UCSD-AML1 (cell line): Measurements from ENCODE around the gene YIPF4.
"Not testable (repeated sequence)": the region's sequence is repeated elsewhere in the genome, so short reads cannot be mapped to it uniquely, and the experiment has no call there.

Source experiments
- DNase-seq: peaks from one replicate; lab custom pipeline; 2025; ENCODE audit not compliant: unreplicated experiment; lab: John Stamatoyannopoulos, UW

YIPF4 gene

DNA sequence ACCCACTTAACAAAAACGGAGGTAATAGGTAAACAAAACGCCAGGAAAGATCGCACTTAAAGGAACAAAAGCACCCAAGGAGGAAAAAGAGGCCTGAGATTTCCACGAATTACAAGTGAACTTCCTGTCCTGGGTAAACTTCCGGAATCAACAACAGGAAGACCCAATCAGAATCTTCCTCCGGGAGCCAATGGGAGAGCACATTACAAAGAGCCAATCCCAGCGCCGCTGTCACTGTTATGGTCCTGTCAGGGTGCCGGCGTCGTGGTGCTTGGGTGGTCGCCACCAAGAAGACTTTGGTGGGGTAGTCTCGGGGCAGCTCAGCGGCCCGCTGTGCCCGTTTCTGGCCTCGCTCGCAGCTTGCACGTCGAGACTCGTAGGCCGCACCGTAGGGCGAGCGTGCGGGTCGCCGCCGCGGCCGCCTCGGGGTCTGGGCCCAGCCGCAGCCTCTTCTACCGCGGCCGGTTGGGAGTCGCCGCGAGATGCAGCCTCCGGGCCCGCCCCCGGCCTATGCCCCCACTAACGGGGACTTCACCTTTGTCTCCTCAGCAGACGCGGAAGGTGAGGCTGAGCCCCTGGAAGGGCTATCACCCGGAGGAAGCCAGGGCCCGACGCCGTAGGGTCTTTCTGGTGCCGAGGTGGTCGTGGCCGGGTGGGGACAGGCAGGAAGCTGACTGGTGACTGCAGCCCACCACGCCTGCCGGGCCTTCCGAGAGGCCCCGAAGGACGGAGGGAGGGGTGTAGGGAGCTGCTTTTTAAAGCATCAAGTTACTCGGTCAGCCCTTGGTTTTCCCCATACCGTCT, at the start of gene YIPF4:
Gene YIPF4, plus strand, starts transcription at position 231 of the 804 bp plus-strand sequence. Its CDS starts 252 bp downstream, at position 483.
- DNase-seq, result peak; percentile 85

DNA sequence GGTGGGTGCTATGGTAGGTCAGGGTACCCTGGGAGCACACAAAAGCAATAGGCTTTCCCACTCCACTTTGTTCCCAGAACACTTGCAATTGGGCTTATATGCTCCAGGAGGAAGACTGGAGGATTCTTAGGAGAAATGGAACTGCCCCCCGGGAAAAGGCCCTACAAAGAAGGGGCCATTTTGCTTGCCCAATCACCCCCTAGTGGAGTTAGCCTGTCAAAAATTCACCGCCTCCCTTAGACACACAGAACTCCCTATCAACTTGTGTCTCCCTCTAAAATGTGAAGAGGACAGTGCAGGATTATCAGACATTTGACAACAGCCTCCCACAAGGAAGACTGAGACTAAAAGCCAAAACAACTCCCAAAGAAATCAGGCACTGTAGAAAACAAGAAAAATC, 49.5 kb upstream of the YIPF4 start:
- DNase-seq, result no peak

DNA sequence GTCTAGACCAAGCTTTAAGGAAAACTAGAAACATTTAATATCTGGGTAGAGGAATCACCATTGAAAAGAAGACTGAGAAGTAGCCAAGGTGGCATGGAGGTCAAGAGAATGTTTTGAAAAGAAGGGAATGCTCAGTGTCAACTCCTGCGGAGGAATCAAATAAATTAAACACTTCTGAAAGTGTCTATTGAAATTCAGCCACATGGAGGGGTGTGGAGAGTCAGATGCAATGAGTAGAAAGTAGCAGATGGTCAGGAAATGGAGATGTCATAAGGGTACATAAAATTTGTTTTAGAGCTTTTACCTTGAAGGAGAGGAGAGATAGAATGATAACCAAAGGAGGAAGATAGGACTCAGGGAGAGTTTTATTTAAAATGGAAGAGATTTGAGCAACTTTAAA, 48.1 kb upstream of the YIPF4 start:
- no peak for DNase-seq

DNA sequence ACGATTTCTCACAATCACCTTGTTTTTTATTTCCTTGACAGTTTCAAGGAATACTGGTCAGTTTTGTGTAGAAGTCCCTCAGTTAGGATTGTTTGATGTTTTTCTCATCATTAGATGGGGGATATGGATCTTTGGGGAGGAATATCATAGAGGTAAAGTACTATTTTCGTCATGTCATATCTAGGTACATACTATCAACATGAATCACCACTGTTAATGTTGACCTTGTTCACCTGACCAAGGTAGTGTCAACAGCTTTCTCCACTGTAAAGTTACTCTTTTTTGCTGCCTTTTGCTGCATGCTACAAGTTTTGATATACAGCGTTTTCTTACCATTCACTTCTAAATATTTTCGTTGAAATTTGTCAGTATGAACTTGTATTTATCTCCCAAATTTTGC, 45.7 kb upstream of the YIPF4 start:
- no peak for DNase-seq

DNA sequence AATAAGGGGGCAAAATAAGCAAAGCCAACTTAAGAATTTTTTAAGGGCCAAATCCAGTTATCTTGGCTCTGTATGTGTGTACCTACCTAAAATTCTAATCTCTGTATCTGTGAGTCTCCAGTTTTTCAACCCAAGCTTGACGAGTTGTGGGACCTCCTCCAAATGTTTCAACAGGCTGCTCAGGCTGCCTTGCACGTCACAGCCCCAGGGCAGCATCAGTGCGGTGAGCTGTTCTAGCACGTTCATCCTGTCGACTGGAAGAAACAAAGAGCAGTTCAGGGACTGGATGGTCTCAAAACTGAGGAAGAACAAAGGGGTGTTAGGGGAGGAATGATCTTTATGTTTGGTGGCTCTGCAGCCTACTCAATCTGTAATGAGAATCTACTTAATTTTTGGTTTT, 42.4 kb upstream of the YIPF4 start:
- DNase-seq, result no peak

DNA sequence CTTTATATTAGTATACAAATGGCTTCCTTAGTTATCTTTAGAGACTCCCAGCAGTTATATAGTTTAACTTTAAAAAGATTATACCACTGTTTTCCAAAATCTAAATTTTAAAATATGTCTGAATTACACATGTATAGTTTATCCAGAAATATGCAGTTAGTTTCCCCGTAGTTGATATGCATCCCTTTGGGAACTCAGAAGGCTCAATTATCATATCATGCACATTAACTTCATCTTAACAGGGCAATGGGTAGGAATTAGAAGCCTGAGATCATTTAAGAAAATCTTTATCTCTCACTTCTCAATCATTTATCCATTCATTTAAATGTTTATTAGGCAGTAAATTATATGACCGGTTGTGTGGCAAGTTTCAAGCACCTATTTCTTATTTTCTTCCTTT, 40.2 kb upstream of the YIPF4 start:
- no peak for DNase-seq

DNA sequence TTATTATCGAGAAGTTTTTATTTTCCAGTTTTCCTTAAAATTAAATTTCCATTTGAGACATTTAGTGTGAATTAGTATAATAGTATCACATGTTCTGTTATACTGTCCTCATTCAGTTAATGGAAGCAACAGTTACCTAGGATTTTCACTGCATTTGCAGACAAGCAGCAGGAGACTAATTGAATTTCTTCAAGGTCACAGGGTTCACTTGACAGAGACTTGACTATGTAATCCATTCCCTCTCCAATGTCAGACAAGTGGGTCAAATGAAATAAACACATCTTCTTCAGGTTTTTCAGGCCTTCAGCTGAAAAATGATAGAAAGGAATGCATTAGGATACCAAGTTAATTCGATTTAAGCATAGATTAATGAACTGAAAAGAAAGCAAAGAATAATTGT, 39.7 kb upstream of the YIPF4 start:
- DNase-seq, result no peak

DNA sequence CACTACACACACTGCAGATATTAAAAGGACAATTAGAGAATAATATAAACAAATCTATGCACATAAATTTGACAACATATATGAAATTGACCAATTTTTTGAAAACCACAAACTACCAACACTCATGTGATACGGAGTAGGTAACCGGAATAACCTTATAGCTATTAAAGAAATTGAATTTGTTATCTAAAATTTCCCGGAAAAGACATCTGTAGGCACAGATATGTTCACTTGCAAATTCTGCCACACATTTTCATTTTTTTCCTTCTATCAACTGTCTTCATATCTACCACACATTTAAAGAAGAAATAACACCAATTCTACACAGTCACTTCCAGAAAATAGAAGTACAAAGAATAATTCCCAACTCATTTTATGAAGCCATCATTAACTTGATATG, 35.4 kb upstream of the YIPF4 start:
- DNase-seq, result no peak

DNA sequence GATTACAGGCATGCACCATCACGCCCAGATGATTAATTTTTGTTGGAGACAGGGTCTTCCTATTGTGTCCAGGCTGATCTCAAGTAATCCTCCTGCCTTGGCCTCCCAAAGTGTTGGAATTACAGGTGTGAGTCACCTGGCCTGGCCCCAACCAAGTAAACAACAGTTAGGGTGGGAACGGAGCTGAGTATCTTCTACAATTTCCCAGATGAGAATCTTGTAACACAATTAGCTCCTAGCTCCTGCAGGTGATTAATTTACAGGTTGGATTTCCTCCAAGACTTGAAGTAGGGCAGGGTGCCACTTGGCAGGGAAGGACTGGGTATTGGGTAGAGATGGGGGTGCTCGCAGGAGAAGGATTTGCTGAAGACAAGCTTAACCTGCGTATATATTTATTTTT, 30.8 kb upstream of the YIPF4 start:
- no peak for DNase-seq

DNA sequence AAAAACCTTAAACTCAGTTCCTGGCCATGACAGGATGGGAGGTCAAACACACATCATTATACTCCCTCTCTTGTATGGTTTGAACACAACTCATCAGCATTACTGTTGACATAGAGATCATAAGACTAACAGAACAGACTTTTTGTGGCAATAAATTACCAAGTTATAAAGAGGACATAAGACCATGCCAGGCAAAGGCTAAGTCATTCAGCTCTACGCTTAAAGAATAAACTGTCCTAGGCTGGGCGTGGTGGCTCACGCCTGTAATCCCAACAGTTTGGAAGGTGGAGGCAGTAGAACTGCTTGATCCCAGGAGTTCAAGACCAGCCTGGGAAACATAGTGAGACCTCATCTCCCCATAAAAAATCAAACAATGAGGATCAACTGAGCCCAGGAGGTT, 29.4 kb upstream of the YIPF4 start:
- no peak for DNase-seq

DNA sequence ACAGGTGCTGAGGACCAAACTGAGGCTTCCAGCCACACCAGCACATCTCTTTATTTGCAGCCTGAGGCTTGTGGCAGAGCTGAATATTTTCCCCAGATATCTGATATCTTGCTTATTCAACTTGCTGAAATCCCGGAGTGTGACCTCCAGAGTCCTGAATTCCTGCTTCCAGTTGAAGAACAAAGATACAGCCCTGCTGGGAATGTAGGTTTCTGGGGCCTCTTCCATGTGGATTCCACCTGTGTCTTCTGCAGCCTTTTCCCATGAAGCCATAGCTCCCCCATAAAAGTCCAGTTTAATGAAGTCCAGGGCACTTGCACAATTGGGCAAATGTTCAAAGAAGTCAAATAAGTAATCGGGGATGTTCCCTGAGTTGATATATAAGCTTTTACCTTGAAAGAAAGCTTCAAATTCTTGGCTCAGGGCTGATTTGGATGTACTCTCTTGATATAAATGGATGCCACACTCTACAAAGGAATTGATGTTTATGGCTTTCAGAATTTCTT, 27.9 kb upstream of the YIPF4 start:
- DNase-seq, result no peak

DNA sequence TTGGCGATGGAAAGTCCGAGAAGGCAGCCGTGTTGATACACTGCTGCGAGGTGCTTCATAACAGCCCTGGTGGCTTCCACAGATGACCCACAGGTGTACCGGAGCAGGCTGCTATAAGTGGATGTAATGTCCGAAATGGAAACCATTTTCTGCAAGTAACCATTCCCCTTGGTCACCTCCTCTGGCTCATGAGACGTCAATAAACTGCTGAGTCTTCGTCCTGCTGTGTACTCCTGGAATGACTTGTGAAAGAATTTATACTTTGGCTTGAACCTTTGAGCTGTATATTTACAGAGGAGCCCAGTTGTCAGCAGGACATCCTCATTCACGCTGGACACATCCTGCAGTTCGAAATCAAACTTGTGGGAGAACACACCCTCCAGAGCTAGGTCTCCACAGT, 27.4 kb upstream of the YIPF4 start:
- no peak for DNase-seq

DNA sequence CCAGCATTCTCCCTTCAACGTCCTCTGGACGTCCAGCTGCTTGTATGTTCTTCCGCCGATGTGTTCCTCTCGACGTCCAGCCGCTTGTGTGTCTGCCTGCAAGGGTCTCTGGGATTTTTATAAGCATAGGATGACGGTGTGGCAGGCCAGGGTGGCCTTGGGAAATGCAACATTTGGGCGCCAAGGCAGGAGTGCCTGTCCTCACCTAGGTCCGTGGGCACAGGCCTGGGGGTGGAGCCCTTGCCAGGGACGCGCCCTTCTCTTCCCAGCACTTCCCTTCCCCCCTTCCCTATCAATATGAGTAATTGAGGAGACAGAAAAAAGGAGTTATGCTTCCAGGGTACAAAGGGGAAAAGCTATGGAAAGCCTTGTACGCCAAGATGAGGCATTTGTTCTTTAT, 19.5 kb upstream of the YIPF4 start:
- no peak for DNase-seq

DNA sequence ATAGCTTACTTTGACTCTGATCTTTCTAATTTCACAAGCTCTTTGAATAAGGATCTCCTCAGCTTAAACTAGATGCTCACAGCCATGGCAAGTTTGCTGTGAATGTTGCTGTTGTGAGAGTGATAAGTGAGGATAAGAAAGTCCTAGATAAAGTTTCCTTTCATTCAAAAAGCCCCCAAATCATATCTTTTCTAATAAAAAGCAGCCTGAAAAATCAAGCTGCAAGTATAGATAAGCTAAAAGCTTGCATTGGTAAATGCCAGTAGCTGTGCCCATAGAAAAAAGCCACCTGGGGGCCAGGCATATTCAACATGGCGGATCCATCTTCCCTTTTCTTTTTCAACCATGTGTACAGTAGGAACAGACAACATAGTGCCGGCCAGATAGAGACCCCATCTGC, 17.3 kb upstream of the YIPF4 start:
- DNase-seq, result no peak

DNA sequence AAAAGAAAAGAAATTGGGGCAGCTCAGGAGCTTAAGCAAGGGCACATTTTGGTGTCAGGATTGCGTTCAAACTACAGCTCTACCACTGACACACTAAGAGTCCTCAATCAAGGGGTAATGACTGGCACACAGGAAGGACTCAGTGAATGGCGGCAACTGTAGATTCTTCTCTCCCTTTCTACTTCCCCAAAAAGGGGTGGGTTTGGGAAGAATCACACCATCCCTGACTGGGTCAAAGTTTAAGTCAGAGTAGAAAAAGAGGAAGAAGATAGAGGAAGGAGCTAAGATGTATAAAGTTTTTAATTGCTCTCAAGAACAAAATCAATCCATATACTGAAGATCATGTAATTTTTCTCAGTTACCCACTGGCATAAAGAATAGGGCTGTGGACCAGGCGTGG, 15.6 kb upstream of the YIPF4 start:
- DNase-seq, result no peak

DNA sequence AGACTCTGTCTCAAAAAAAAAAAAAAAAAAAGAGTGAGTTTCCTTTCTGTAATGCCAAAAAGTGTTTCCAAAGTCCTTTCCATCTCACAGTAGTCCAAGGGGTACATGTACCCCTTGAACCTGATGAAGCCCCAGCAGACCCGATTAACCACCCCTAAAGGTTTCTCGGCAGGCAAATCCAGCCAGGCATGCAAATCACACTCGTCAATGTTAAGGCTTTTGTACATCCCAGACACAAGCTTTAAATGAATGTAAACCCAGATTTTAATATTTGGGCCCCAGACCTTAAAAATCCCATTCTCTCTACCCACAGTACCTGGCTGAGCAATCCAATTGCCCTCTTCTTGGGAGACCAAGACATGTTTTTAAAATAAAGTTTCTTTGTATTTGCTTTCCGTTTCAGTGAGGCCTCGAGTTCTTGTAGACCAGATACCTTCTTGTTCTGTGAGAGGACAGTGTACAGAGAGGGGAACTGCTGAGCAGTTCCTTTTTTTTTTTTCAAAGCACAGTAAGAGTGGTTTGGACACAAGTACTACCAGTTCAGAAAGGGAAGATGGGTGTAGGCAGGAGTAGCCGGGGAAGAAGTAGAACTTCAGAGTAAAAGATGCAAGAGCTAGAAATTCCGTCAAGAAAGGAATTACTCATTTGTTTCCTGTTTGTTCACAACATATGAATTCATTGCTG, 13.1 kb upstream of the YIPF4 start, which contains the start of gene NLRC4:
Gene NLRC4, minus strand, starts transcription at position 465 of the 684 bp plus-strand sequence. CDS start 8,111 bp downstream, outside the sequence.
- no peak for DNase-seq

DNA sequence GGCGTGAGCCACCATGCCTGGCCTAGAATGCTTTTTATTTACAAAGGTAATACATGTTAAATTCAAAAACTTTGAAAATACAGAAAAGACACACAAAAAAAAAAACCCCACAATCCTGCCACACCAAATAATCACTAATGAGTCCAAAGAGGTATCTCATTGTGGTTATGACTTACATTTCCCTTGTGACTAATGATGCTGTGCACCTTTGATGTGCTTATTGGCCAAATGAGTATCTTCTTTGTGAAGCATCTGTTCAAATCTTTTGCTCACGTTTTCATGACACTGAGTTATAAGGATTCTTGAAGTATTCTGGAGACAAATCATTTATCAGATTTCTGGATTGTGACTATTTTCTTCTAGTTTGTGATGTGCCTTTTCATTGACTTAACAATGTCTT, 6.6 kb upstream of the YIPF4 start:
- no peak for DNase-seq

DNA sequence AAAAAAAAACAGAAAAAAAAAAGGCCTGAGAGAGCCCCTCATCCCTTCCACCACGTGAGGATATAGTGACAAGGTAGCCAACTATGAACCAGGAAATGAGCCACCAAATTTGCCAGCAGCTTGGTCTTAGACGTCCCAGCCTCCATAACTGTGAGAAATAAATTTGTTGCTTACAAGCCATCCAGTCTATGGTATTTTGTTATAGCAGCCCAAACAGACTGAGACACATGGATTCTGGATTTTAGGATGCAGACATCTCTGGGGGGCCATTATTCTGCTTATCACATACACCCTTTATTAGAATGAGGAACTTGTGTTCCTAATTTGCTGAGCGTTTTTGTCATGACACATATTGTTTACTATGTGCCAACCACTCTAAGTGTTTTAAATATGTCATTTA, 5.4 kb upstream of the YIPF4 start:
- no peak for DNase-seq

DNA sequence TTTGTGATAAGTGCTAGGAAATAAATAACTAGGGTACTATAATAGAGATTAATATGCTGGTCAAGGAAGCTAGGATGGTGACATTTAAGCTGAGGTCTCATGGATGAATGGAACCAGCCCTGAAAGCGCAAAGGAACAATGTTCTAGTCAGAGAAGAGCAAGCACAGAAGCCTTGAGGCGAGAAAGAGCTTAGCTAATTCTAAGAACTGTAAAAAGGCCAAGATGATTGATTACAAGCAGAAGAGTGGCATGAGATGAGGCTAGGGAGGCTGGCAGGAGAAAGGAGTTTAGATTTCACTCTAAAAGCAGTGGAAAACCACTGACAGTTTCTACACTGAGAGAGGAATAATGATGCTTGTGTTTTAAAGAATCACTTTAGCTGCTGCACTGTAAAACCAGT, 3.4 kb upstream of the YIPF4 start:
- no peak for DNase-seq

DNA sequence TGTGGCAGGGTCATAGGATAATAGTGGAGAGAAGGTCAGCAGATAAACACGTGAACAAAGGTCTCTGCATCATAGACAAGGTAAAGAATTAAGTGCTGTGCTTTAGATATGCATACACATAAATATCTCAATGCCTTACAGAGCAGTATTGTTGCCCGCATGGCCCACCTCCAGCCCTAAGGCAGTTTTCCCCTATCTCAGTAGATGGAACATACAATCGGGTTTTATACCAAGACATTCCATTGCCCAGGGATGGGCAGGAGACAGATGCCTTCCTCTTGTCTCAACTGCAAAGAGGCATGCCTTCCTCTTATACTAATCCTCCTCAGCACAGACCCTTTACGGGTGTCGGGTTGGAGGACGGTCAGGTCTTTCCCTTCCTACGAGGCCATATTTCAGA, 1.9 kb upstream of the YIPF4 start:
- DNase-seq, result not testable (repeated sequence)

DNA sequence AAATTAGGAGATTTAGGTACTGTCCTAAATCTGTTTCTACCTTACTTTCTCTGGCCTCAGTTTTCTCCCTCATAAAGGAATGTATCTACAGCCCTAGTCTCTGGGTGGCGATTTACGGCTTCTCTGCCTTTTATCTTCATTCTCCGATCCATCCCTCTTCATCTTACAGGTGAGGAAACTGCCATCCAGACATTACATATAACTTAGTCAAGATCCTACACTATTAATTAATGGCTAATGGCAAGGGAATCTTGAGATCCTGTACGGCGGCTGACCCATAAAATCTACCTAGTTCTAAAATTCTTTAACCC, 386 bp upstream of the YIPF4 start:
- no peak for DNase-seq

DNA sequence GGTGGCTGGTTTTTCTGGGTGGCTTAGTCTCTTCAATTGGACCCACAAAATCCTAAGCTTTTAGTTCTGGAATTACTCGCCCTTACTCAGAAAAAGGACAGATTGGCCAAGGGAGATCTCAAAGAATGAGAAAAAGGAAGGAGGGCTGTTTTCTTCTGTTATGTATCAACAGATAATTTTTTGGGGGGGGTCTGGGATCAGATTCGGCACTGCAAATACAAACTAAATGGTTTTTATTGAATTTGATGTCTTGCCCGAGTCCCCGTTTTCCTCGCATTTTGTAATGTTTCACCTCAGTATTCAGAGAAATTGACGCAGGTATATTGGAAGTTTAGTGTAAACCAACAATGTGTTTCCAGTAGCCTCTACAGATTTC, 762 bp downstream of the YIPF4 start:
- DNase-seq, result no peak

DNA sequence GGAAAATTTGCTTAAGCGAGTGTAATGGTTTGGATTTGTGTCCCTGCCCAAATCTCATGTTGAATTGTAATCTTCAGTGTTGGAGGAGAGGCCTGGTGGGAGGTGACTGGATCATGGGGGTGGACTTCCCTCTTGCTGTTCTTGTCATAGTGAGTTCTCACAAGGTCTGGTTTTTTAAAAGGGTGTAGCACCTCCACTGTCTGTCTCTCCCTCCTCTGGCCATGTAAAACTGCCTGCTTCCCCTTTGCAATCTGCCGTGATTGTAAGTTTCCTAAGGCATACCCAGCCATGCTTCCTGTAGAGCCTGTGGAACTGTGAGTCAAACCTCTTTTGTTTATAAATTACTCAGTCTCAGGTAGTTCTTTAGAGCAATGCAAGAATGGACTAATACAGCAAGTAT, 6.6 kb downstream of the YIPF4 start:
- DNase-seq, result peak; percentile 9
